HepG2 (cell line): ENCODE data around the gene METTL13. TPM values are rescaled to one million over a fixed set of nuclear protein-coding genes. Genes with fewer than 3 reads are reported as not detected.

Experiments
- BHLHE40 ChIP-seq: IDR thresholded peaks from 2 replicates; pipeline ENCODE4 v1.6.1; 2011; ENCODE audit warnings: low read length, improper control_type of control experiment
- EEA1 ChIP-seq: sonication (generic); formaldehyde crosslinking; IDR thresholded peaks from 2 replicates; pipeline ENCODE4 v1.5.1; 2020; ENCODE audit warnings: mild to moderate bottlenecking, missing genetic modification reagents, borderline replicate concordance
- ERF ChIP-seq: IDR thresholded peaks from 2 replicates; pipeline ENCODE4 v1.6.1; 2018; ENCODE audit warnings: missing biosample characterization, missing genetic modification reagents
- FOXA3 ChIP-seq: IDR thresholded peaks from 2 replicates; pipeline ENCODE4 v1.6.1; 2016; ENCODE audit warnings: missing genetic modification reagents, missing compliant biosample characterization
- HNRNPH1 ChIP-seq: fragments of 200-400 bp; formaldehyde crosslinking; optimal IDR thresholded peaks from 2 replicates; pipeline ENCODE3; 2017; ENCODE audit warnings: mild to moderate bottlenecking, low read depth, low read length
- IRF1 ChIP-seq: sonication (generic); formaldehyde crosslinking; IDR thresholded peaks from 2 replicates; pipeline ENCODE4 v1.4.0; 2020; ENCODE audit warnings: low read depth, mild to moderate bottlenecking, missing genetic modification reagents
- NCOA5 ChIP-seq: sonication (generic); formaldehyde crosslinking; IDR thresholded peaks from 2 replicates; pipeline ENCODE4 v1.4.0; 2020; ENCODE audit warnings: missing genetic modification reagents
- PATZ1 ChIP-seq: sonication (generic); formaldehyde crosslinking; IDR thresholded peaks from 2 replicates; pipeline ENCODE4 v1.4.0; 2020; ENCODE audit warnings: missing genetic modification reagents
- PAX8 ChIP-seq: sonication (generic); formaldehyde crosslinking; IDR thresholded peaks from 2 replicates; pipeline ENCODE4 v1.8.0; 2022; ENCODE audit warnings: mild to moderate bottlenecking, missing genetic modification reagents, borderline replicate concordance
- TCF12 ChIP-seq, 2 experiments: fragments of 450-650 bp in 1 of 2; sonication (generic) in 1 of 2; formaldehyde crosslinking in 1 of 2; IDR thresholded peaks; 2 replicates each; pipeline versions ENCODE4 v1.6.1 to v1.8.0; 2017 to 2022; ENCODE audit warnings: antibody characterized with exemption in 1 of 2, mild to moderate bottlenecking in 1 of 2, missing genetic modification reagents in 1 of 2, moderate library complexity in 1 of 2
- TSC22D2 ChIP-seq: sonication (generic); formaldehyde crosslinking; IDR thresholded peaks from 2 replicates; pipeline ENCODE4 v1.5.1; 2020; ENCODE audit warnings: missing genetic modification reagents, mild to moderate bottlenecking, borderline replicate concordance
- ZBTB33 ChIP-seq: sonication (generic); formaldehyde crosslinking; IDR thresholded peaks from 2 replicates; pipeline ENCODE4 v1.4.0; 2020; ENCODE audit warnings: missing genetic modification reagents
- ZC3H4 ChIP-seq: sonication (generic); formaldehyde crosslinking; IDR thresholded peaks from 2 replicates; pipeline ENCODE4 v1.4.0; 2020; ENCODE audit warnings: missing genetic modification reagents, borderline replicate concordance
- ZFP41 ChIP-seq: sonication (generic); formaldehyde crosslinking; IDR thresholded peaks from 2 replicates; pipeline ENCODE4 v1.4.0; 2020; ENCODE audit warnings: mild to moderate bottlenecking, missing genetic modification reagents, borderline replicate concordance
- ZMYM2 ChIP-seq: sonication (generic); formaldehyde crosslinking; IDR thresholded peaks from 2 replicates; pipeline ENCODE4 v1.8.0; 2022; ENCODE audit warnings: mild to moderate bottlenecking, missing genetic modification reagents
- ZNF317 ChIP-seq: sonication (generic); formaldehyde crosslinking; IDR thresholded peaks from 2 replicates; pipeline ENCODE4 v1.5.0; 2020; ENCODE audit warnings: mild to moderate bottlenecking, missing genetic modification reagents
- ZNF382 ChIP-seq: sonication (generic); formaldehyde crosslinking; IDR thresholded peaks from 2 replicates; pipeline ENCODE4 v1.5.0; 2020; ENCODE audit warnings: missing genetic modification reagents, mild to moderate bottlenecking, borderline replicate concordance
- ZNF431 ChIP-seq: sonication (generic); formaldehyde crosslinking; IDR thresholded peaks from 2 replicates; pipeline ENCODE4 v1.9.0; 2022; ENCODE audit warnings: missing genetic modification reagents, low read depth, mild to moderate bottlenecking, borderline replicate concordance
- ZNF484 ChIP-seq: sonication (generic); formaldehyde crosslinking; IDR thresholded peaks from 2 replicates; pipeline ENCODE4 v1.5.1; 2020; ENCODE audit warnings: mild to moderate bottlenecking, low read depth, missing genetic modification reagents, borderline replicate concordance
- ZNF574 ChIP-seq: sonication (generic); formaldehyde crosslinking; IDR thresholded peaks from 2 replicates; pipeline ENCODE4 v1.4.0; 2020; ENCODE audit warnings: missing genetic modification reagents
- ZNF615 ChIP-seq: sonication (generic); formaldehyde crosslinking; IDR thresholded peaks from 2 replicates; pipeline ENCODE4 v1.5.0; 2020; ENCODE audit warnings: mild to moderate bottlenecking, missing genetic modification reagents, borderline replicate concordance
- polyA plus RNA-seq, 8 experiments: library from polyadenylated mRNA; depleted of rRNA in 3 of 8; stranded (reverse) in 7 of 8; unstranded in 1 of 8; fragments of >200 nt; fragmentation: Illumina TruSeq in 4 of 8; extraction: Trizol in 4 of 8; gene quantifications; 2 replicates each; pipeline versions ENCODE4 v1.2.1 to v1.2.3, GENCODE V29; 2011 to 2016; ENCODE audit warnings: low read depth in 4 of 8, missing spikeins in 1 of 8, mixed read lengths in 1 of 8; ENCODE audit not compliant: insufficient read depth in 1 of 8
- total RNA-seq, 5 experiments: library from RNA; depleted of rRNA; stranded (reverse); fragments of >200 nt; fragmentation: Illumina TruSeq; extraction: Trizol; gene quantifications; 2 replicates each; pipeline ENCODE4 v1.2.3, GENCODE V29; 2016; ENCODE audit warnings: low read depth in 1 of 5

METTL13 gene
- total and polyA plus RNA-seq, 2 of the 13 experiments (the other 11 are each of a cell fraction or from before 2014, with no cell fraction given): 18.6 to 22.8 TPM

GRCh38 chr1:171781176-171781875 is at the start of gene METTL13 (continued):
- TF ChIP-seq ZNF431 (CRISPR knock-in tag) (no peak), IRF1 (CRISPR knock-in tag) (no peak), ZNF574 (CRISPR knock-in tag) (peak; percentile 90), ERF (peak; percentile 80; the same call in 1 of the 2 replicates), TCF12 (IDR thresholded peaks at IDR 0.05) (no peak), TCF12 (CRISPR knock-in tag; IDR thresholded peaks at IDR 0.05) (no peak), ZFP41 (no peak), ZC3H4 (CRISPR knock-in tag) (no peak), PATZ1 (peak; percentile 38), EEA1 (CRISPR knock-in tag) (no peak), ZNF484 (CRISPR knock-in tag) (no peak), ZNF615 (no peak), ZNF382 (CRISPR knock-in tag) (no peak), HNRNPH1 (no peak), ZNF317 (CRISPR knock-in tag) (peak; percentile 57), ZBTB33 (no peak), ZMYM2 (CRISPR knock-in tag) (peak; percentile 49; the same call in 1 of the 2 replicates), BHLHE40 (no peak; the same call in 1 of the 2 replicates), FOXA3 (CRISPR knock-in tag) (no peak; the same call in 1 of the 2 replicates), PAX8 (CRISPR knock-in tag) (no peak), NCOA5 (no peak), TSC22D2 (CRISPR knock-in tag) (no peak)
